SK-N-SH (cell line): Measurements from ENCODE around the gene ITGB5. TPM values are rescaled to one million over a fixed set of nuclear protein-coding genes. Genes with fewer than 3 reads are reported as not detected.
A peak's percentile ranks its signal among the peaks of the same experiment; 100 is the strongest.

Source experiments
- CTCF ChIA-PET: fragments of 300-600, 350-600 bp; formaldehyde crosslinking; extraction: SDS; loops from one replicate; lab custom pipeline; 2021; lab: Yijun Ruan, JAX
- POLR2A ChIA-PET: fragments of 350-600 bp; sonication (Branson Sonifier 250); formaldehyde crosslinking; extraction: SDS; loops from one replicate; lab custom pipeline; 2020; ENCODE audit warnings: antibody characterized with exemption, inconsistent platforms; lab: Yijun Ruan, JAX
- DNase-seq: peaks from one replicate; pipeline ENCODE4 v3.0.0; 2012
- H2AFZ ChIP-seq: fragments of 200-600 bp; sonication (generic); 2 replicates; pipeline ENCODE4 v1.8.1; 2016; ENCODE audit warnings: antibody characterized with exemption, mild to moderate bottlenecking, low read depth
- H3F3A ChIP-seq: fragments of 200-600 bp; sonication (generic); replicated peaks from 2 replicates; pipeline ENCODE3; 2016; ENCODE audit warnings: antibody characterized with exemption, mild to moderate bottlenecking; ENCODE audit not compliant: insufficient read depth
- H3K27ac ChIP-seq, 2 experiments: fragments of 200-500 bp in 1 of 2; fragments of 200-600 bp in 1 of 2; sonication (Bioruptor generic) in 1 of 2; sonication (generic), shearing (Covaris generic) in 1 of 2; 2 replicates each; pipeline versions ENCODE4 v1.5.1 to v1.6.1; 2014 to 2016; ENCODE audit warnings: low read depth in 2 of 2, inconsistent platforms in 1 of 2, low read length in 1 of 2, mild to moderate bottlenecking in 1 of 2, mixed read lengths in 1 of 2
- H3K27me3 ChIP-seq: fragments of 200-600 bp; sonication (generic), shearing (Covaris generic); 2 replicates; pipeline ENCODE4 v1.6.1; 2016; ENCODE audit warnings: mixed run types; ENCODE audit not compliant: insufficient read depth
- H3K36me3 ChIP-seq, 2 experiments: fragments of 200-500 bp in 1 of 2; fragments of 200-600 bp in 1 of 2; sonication (Bioruptor generic) in 1 of 2; sonication (generic) in 1 of 2; replicated peaks in 1 of 2; 2 replicates each; pipeline versions ENCODE3 to v1.5.1; 2014 to 2016; ENCODE audit warnings: low read length in 1 of 2, mild to moderate bottlenecking in 1 of 2; ENCODE audit not compliant: insufficient read depth in 2 of 2, control insufficient read depth in 1 of 2
- H3K4me1 ChIP-seq, 2 experiments: fragments of 200-500 bp in 1 of 2; fragments of 200-600 bp in 1 of 2; sonication (Bioruptor generic) in 1 of 2; sonication (generic), shearing (Covaris generic) in 1 of 2; 2 replicates each; pipeline versions ENCODE4 v1.5.1 to v1.6.1; 2014 to 2016; ENCODE audit warnings: low read depth in 1 of 2, low read length in 1 of 2, mixed run types in 1 of 2; ENCODE audit not compliant: insufficient read depth in 2 of 2, control insufficient read depth in 1 of 2
- H3K4me2 ChIP-seq: fragments of 200-600 bp; sonication (generic), shearing (Covaris generic); 2 replicates; pipeline ENCODE4 v1.6.1; 2017; ENCODE audit warnings: mixed run types
- H3K4me3 ChIP-seq, 2 experiments: fragments of 200-500 bp in 1 of 2; fragments of 200-600 bp in 1 of 2; sonication (Bioruptor generic) in 1 of 2; sonication (generic), shearing (Covaris generic) in 1 of 2; 2 replicates each; pipeline versions ENCODE4 v1.5.1 to v1.8.1; 2014 to 2016; ENCODE audit warnings: low read depth in 2 of 2, inconsistent platforms in 1 of 2, low read length in 1 of 2, mild to moderate bottlenecking in 1 of 2, mixed read lengths in 1 of 2, moderate library complexity in 1 of 2
- H3K79me2 ChIP-seq: fragments of 200-600 bp; sonication (generic); 2 replicates; pipeline ENCODE4 v1.8.1; 2017; ENCODE audit warnings: mild to moderate bottlenecking; ENCODE audit not compliant: insufficient read depth
- H3K9ac ChIP-seq: fragments of 200-600 bp; sonication (generic); 2 replicates; pipeline ENCODE4 v1.6.1; 2017; ENCODE audit warnings: mixed run types
- H3K9me2 ChIP-seq: fragments of 200-600 bp; sonication (generic); 2 replicates; pipeline ENCODE4 v1.6.1; 2017; ENCODE audit warnings: mixed run types
- H3K9me3 ChIP-seq: fragments of 200-600 bp; sonication (generic); 2 replicates; pipeline ENCODE4 v1.6.1; 2017; ENCODE audit warnings: mixed run types, mild to moderate bottlenecking, moderate library complexity
- H4K20me1 ChIP-seq: fragments of 200-600 bp; sonication (generic); 2 replicates; pipeline ENCODE4 v1.6.1; 2017; ENCODE audit warnings: mild to moderate bottlenecking, mixed run types; ENCODE audit not compliant: insufficient read depth
- ELF1 ChIP-seq: IDR thresholded peaks from 2 replicates; pipeline ENCODE4 v1.4.0; 2012
- EZH2phosphoT487 ChIP-seq: fragments of 200-600 bp; sonication (generic); IDR thresholded peaks from 2 replicates; pipeline ENCODE4 v1.6.1; 2017; ENCODE audit warnings: low read depth, mixed run types, mild to moderate bottlenecking, antibody characterized with exemption, moderate library complexity, borderline replicate concordance
- MEF2A ChIP-seq: IDR thresholded peaks from 2 replicates; pipeline ENCODE4 v1.4.0; 2012; ENCODE audit warnings: low read depth, borderline replicate concordance
- MXI1 ChIP-seq: IDR thresholded peaks from 2 replicates; pipeline ENCODE4 v1.6.1; 2012; ENCODE audit warnings: mild to moderate bottlenecking, low read depth, low read length, improper control_type of control experiment
- WGBS: methylation state at CpG from one replicate; pipeline ENCODE4 v1.1.6; 2017; ENCODE audit warnings: low lambda C conversion rate; 5-methylcytosine and 5-hydroxymethylcytosine counted together
- polyA plus RNA-seq, 3 experiments: library from polyadenylated mRNA; depleted of rRNA; stranded (reverse); fragments of >200 nt; gene quantifications; 2 replicates each; pipeline ENCODE4 v1.2.3, GENCODE V29; 2012
- TF ChIP-seq, protein P1 (sequence below): IDR thresholded peaks from 2 replicates; pipeline ENCODE4 v1.4.0; 2012; ENCODE audit warnings: low read depth, borderline replicate concordance
- TF ChIP-seq, protein P2 (sequence below): fragments of 200-600 bp; sonication (generic); IDR thresholded peaks from 2 replicates; pipeline ENCODE4 v1.6.1; 2017; ENCODE audit warnings: antibody characterized with exemption, mild to moderate bottlenecking, moderate library complexity
- TF ChIP-seq, protein P3 (sequence below): IDR thresholded peaks from 2 replicates; pipeline ENCODE4 v1.4.0; 2012; ENCODE audit warnings: low read depth

ITGB5 gene
- polyA plus RNA-seq, 1 of the 3 experiments (the other 2 are of a cell fraction): 481 TPM

DNA sequence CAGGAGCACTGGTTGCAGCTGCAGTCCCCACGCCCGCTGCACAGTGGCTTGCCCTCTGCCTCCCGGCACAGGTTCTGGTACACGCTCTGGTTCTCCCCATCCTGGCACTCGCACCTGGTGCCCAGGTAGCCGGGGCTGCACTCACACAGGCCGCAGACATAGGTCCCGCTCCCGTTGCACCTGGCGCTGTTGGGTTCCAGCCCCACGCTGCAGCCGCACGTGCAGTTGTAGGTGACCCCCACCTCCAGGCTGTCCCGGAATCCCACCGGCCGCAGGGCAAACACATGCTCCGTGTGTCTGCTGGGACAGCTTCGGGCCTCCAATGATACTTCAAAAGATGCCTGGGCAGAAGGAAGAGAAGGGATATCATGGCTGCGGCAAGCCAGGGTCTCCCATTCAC lies 90.7 kb downstream of the ITGB5 start:
- peaks cover 37 to 65% of the 10 kb centered on the region in 2 experiments for H3K36me3 ChIP-seq
- H3K4me2 ChIP-seq: no peak overlapping the region
- no peaks in the 10 kb centered on the region for H3K9me2 ChIP-seq
- H4K20me1 ChIP-seq: no peaks in the 10 kb centered on the region
- no peak overlapping the region for H3K4me3 ChIP-seq
- CTCF ChIA-PET: interaction anchor here (0.9 to 1.5 kb wide), 5 partner anchors 8 to 93 kb away, joined by 3 to 5 read pairs (median 3); no protein-coding TSS in a partner anchor
- POLR2A ChIA-PET: no interaction called here
- no peak overlapping the region; a peak in 1 of 4 replicates for H3K27ac ChIP-seq
- no peaks in the 10 kb centered on the region for H3K9me3 ChIP-seq
- peaks cover 4% of the 10 kb centered on the region; the same call in 1 of the 2 replicates for H3K79me2 ChIP-seq
- no peak overlapping the region for H2AFZ ChIP-seq
- H3F3A ChIP-seq: peaks cover 7% of the 10 kb centered on the region
- 96% methylated on average over 10 of the region's 19 CpGs for WGBS
- no peaks in the 10 kb centered on the region for H3K27me3 ChIP-seq
- H3K9ac ChIP-seq: no peak overlapping the region
- H3K4me1 ChIP-seq: peaks cover 24 to 46% of the 10 kb centered on the region in 2 experiments
- TF ChIP-seq MEF2A (no peak), ELF1 (no peak)
- TF ChIP-seq, protein P1, sequence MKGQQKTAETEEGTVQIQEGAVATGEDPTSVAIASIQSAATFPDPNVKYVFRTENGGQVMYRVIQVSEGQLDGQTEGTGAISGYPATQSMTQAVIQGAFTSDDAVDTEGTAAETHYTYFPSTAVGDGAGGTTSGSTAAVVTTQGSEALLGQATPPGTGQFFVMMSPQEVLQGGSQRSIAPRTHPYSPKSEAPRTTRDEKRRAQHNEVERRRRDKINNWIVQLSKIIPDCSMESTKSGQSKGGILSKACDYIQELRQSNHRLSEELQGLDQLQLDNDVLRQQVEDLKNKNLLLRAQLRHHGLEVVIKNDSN: no peak
- TF ChIP-seq, protein P2, sequence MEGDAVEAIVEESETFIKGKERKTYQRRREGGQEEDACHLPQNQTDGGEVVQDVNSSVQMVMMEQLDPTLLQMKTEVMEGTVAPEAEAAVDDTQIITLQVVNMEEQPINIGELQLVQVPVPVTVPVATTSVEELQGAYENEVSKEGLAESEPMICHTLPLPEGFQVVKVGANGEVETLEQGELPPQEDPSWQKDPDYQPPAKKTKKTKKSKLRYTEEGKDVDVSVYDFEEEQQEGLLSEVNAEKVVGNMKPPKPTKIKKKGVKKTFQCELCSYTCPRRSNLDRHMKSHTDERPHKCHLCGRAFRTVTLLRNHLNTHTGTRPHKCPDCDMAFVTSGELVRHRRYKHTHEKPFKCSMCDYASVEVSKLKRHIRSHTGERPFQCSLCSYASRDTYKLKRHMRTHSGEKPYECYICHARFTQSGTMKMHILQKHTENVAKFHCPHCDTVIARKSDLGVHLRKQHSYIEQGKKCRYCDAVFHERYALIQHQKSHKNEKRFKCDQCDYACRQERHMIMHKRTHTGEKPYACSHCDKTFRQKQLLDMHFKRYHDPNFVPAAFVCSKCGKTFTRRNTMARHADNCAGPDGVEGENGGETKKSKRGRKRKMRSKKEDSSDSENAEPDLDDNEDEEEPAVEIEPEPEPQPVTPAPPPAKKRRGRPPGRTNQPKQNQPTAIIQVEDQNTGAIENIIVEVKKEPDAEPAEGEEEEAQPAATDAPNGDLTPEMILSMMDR: no peak
- DNase-seq: no peak

DNA sequence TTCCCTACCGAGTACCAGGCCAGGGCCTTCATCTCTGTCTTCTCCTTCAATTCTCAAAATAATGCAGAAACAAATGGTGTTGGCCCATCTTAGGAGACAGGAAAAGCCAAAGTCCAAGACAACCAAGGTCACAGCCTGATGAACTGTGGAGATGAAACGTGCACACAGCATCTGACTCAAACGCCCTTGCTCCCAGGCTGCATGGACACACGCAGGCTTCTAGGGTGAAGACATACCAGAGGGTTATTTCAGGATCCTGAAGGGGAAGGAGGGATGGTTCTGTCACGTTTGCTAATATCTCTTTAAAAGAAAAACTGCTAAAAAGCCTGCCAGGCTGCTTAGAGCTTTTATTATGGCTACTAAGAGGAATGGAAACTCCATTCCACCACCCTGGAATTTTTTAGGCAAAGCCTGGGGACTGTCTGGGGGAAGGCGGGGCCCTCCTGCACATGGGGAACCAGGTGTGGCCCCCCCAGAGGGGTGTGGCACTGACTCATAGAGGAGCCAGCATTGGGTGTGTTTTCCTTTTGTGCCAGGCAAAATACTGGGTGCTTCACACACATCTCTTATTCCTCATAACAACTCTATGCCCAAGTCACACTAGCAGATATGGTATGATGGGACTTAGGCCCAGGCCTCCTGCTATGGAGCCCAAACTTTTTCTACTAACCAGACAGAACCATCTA lies 94.0 kb downstream of the ITGB5 start:
- H3K9me3 ChIP-seq: no peaks in the 10 kb centered on the region
- H3K9ac ChIP-seq: no peak overlapping the region
- H3K27ac ChIP-seq: peak overlapping the region in 1 of 2 experiments; percentile 60; a peak in 1 of 4 replicates
- TF ChIP-seq, protein P3, sequence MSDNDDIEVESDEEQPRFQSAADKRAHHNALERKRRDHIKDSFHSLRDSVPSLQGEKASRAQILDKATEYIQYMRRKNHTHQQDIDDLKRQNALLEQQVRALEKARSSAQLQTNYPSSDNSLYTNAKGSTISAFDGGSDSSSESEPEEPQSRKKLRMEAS: no peak
- no peak for TF ChIP-seq EZH2phosphoT487
- TF ChIP-seq MXI1: no peak
- ChIA-PET CTCF (no interaction called here), POLR2A (no interaction called here)
- no peak overlapping the region for H2AFZ ChIP-seq
- H3K27me3 ChIP-seq: no peaks in the 10 kb centered on the region
- H3K4me1 ChIP-seq: peaks cover 18 to 34% of the 10 kb centered on the region in 2 experiments
- peaks cover 15% of the 10 kb centered on the region; the same call in 1 of the 2 replicates for H3K79me2 ChIP-seq
- no peak overlapping the region for H3K4me3 ChIP-seq
- no peak overlapping the region for H3K4me2 ChIP-seq
- peaks cover 9% of the 10 kb centered on the region for H3F3A ChIP-seq
- no peaks in the 10 kb centered on the region; the same call in 1 of the 2 replicates for H4K20me1 ChIP-seq
- DNase-seq: no peak
- peaks cover 35 to 63% of the 10 kb centered on the region in 2 experiments for H3K36me3 ChIP-seq
- 90% methylated on average over 6 of the region's 6 CpGs for WGBS
- H3K9me2 ChIP-seq: no peaks in the 10 kb centered on the region
